LHCN-M2 (cell line): ENCODE data around the gene TMEM81. TPM values are rescaled to one million over a fixed set of nuclear protein-coding genes. Genes with fewer than 3 reads are reported as not detected.

Source experiments
- DNase-seq: peaks from one replicate; pipeline ENCODE4 v3.0.0-alpha.2; 2012; ENCODE audit warnings: low read depth
- polyA plus RNA-seq: library from polyadenylated mRNA; unstranded; fragments of >200 nt; gene quantifications from one replicate; pipeline ENCODE4 v1.2.1, GENCODE V29; 2012; ENCODE audit warnings: missing spikeins
- total RNA-seq: library from RNA; depleted of rRNA; stranded (reverse); fragments of >200 nt; gene quantifications from 2 replicates; pipeline ENCODE4 v1.2.3, GENCODE V29; 2014; rRNA removed

The TMEM81 gene
- total RNA-seq: 1.4 and 2.2 TPM in 2 replicates
- polyA plus RNA-seq: 1.3 TPM

- no peak for DNase-seq
Observed at GRCh38 chr1:205084360-205084759, at the start of gene TMEM81. Gene TMEM81, minus strand, starts transcription at chr1:205084460. Its CDS starts 140 bp downstream, at chr1:205084320.

GRCh38 chr1:205133287-205133686 is 49.0 kb upstream of the TMEM81 start:
- DNase-seq: no peak

- DNase-seq: no peak
Observed at GRCh38 chr1:205129447-205130029, 45.3 kb upstream of the TMEM81 start.

- DNase-seq: peak; percentile 14
Observed at GRCh38 chr1:205128050-205128449, 43.8 kb upstream of the TMEM81 start.

GRCh38 chr1:205127646-205128045 is 43.4 kb upstream of the TMEM81 start:
- DNase-seq: no peak

- DNase-seq: no peak
Observed at GRCh38 chr1:205124726-205125125, 40.5 kb upstream of the TMEM81 start.

- no peak for DNase-seq
Observed at GRCh38 chr1:205122489-205122882, 38.2 kb upstream of the TMEM81 start.

- peak; percentile 95 for DNase-seq
Observed at GRCh38 chr1:205121660-205122488, 37.6 kb upstream of the TMEM81 start, which contains the start of gene RBBP5. Gene RBBP5, minus strand, starts transcription at chr1:205121978. Its CDS starts 105 bp downstream, at chr1:205121873.

- no peak for DNase-seq
Observed at GRCh38 chr1:205118752-205119151, 34.5 kb upstream of the TMEM81 start.

GRCh38 chr1:205111354-205111753 is 27.1 kb upstream of the TMEM81 start:
- DNase-seq: no peak

- no peak for DNase-seq
Observed at GRCh38 chr1:205109711-205110110, 25.5 kb upstream of the TMEM81 start.

GRCh38 chr1:205109269-205109668 is 25.0 kb upstream of the TMEM81 start:
- DNase-seq: no peak

- peak; percentile 8 for DNase-seq
Observed at GRCh38 chr1:205108464-205108863, 24.2 kb upstream of the TMEM81 start.

GRCh38 chr1:205107327-205107726 is 23.1 kb upstream of the TMEM81 start:
- no peak for DNase-seq

- no peak for DNase-seq
Observed at GRCh38 chr1:205102404-205102803, 18.1 kb upstream of the TMEM81 start.

- no peak for DNase-seq
Observed at GRCh38 chr1:205098242-205098641, 14.0 kb upstream of the TMEM81 start.

GRCh38 chr1:205095422-205095821 is 11.2 kb upstream of the TMEM81 start:
- no peak for DNase-seq

- DNase-seq: no peak
Observed at GRCh38 chr1:205091043-205091740, 6.9 kb upstream of the TMEM81 start.

GRCh38 chr1:205088341-205088740 is 4.1 kb upstream of the TMEM81 start:
- DNase-seq: no peak

- DNase-seq: no peak
Observed at GRCh38 chr1:205082431-205082830, 1.8 kb downstream of the TMEM81 start.

GRCh38 chr1:205077934-205078311 is 6.3 kb downstream of the TMEM81 start:
- no peak for DNase-seq

GRCh38 chr1:205077158-205077933 is 6.9 kb downstream of the TMEM81 start:
- no peak for DNase-seq
